Measurements from ENCODE around the gene NEDD4L. TPM values are rescaled to one million over a fixed set of nuclear protein-coding genes. Genes with fewer than 3 reads are reported as not detected.

Gene NEDD4L
- total RNA-seq, 1 experiment from 2014 or later, result 57.4 TPM

- H3K79me2 ChIP-seq (ENCODE audit: low read depth), result no peaks in the 10 kb centered on the region
- no peak for DNase-seq
- H3K4me3 ChIP-seq, result no peak overlapping the region
- no peaks in the 10 kb centered on the region for H3K27me3 ChIP-seq (ENCODE audit: insufficient read depth, low read depth)
- no peaks in the 10 kb centered on the region for H3K36me3 ChIP-seq (ENCODE audit: low read depth)
- H2AFZ ChIP-seq, result no peak overlapping the region
- intact Hi-C loops (cut with micrococcal nuclease; ENCODE audit: unreplicated experiment), result no loop called here
- H3K27ac ChIP-seq, result no peak overlapping the region
- TF ChIP-seq EZH2 (IDR thresholded peaks at IDR 0.05; ENCODE audit: low read depth), result no peak
- no peak for TF ChIP-seq CTCF (conservative IDR thresholded peaks at IDR 0.05)
- CTCF ChIA-PET, result no interaction called here
- H3K9me2 ChIP-seq (ENCODE audit: insufficient read depth), result no peaks in the 10 kb centered on the region
- 0 out of 2 replicates have a peak, but pooled peaks cover 4% of the 10 kb centered on the region for H3K4me1 ChIP-seq (replicated peaks; ENCODE audit: insufficient read depth)
- POLR2A ChIA-PET (ENCODE audit: unreplicated experiment), result no interaction called here
- no peaks in the 10 kb centered on the region for H4K20me1 ChIP-seq (ENCODE audit: insufficient read depth)
- H3K4me2 ChIP-seq, result no peak overlapping the region
- H3F3A ChIP-seq (ENCODE audit: insufficient read depth, low read depth), result no peaks in the 10 kb centered on the region
- no peaks in the 10 kb centered on the region for H3K9me3 ChIP-seq (ENCODE audit: insufficient read depth, low read depth)
- BruUV-seq (replicated peaks), result no TSS peak
These were observed 364.6 kb downstream of the NEDD4L start for GRCh38 chr18:58408665-58409064.

DNA sequence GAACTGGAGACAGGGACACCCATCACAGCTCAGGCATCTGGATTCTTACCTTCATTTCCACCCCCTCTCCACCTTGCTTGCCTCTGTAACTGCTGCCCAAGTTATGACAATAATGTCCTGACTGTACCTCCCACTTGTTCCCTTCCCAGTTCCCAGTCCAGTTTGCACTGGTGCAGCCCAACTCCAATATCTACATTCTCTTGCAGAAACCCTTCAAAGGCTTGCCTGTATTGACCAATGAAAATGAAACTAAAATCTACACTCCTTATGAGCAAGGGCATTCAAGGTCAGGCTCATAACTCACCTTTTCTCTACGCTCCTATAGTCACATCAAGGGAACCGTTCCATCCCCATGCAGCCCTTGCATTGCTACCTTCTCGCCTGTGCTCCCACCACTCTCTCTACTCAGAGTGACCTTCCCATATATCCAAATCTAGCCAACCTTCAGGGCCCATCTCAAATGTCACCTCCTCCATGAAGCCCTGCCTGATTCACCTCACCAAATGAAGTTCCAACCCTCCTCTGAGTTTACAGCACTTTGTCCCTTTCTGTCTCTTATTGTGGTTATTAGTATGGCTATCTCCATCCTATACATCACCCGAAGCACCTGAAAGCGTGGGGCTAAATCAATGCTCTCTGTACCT is 365.9 kb downstream of the NEDD4L start:
- no peak overlapping the region for H3K27ac ChIP-seq
- no peaks in the 10 kb centered on the region for H3F3A ChIP-seq (ENCODE audit: insufficient read depth, low read depth)
- no peaks in the 10 kb centered on the region for H3K9me3 ChIP-seq (ENCODE audit: insufficient read depth, low read depth)
- ChIA-PET POLR2A (ENCODE audit: unreplicated experiment) (no interaction called here), CTCF (no interaction called here)
- 0 out of 2 replicates have a peak, but pooled peaks cover 4% of the 10 kb centered on the region for H3K4me1 ChIP-seq (replicated peaks; ENCODE audit: insufficient read depth)
- no peak overlapping the region for H3K4me3 ChIP-seq
- TF ChIP-seq CTCF (conservative IDR thresholded peaks at IDR 0.05) (no peak), EZH2 (IDR thresholded peaks at IDR 0.05; ENCODE audit: low read depth) (no peak)
- BruUV-seq (replicated peaks), result no TSS peak
- no peak for DNase-seq
- H4K20me1 ChIP-seq (ENCODE audit: insufficient read depth), result no peaks in the 10 kb centered on the region
- no peaks in the 10 kb centered on the region for H3K9me2 ChIP-seq (ENCODE audit: insufficient read depth)
- intact Hi-C loops (cut with micrococcal nuclease; ENCODE audit: unreplicated experiment), result no loop called here
- H3K4me2 ChIP-seq, result no peak overlapping the region
- no peaks in the 10 kb centered on the region for H3K27me3 ChIP-seq (ENCODE audit: insufficient read depth, low read depth)
- no peaks in the 10 kb centered on the region for H3K36me3 ChIP-seq (ENCODE audit: low read depth)
- H2AFZ ChIP-seq, result no peak overlapping the region
- H3K79me2 ChIP-seq (ENCODE audit: low read depth), result no peaks in the 10 kb centered on the region

DNA sequence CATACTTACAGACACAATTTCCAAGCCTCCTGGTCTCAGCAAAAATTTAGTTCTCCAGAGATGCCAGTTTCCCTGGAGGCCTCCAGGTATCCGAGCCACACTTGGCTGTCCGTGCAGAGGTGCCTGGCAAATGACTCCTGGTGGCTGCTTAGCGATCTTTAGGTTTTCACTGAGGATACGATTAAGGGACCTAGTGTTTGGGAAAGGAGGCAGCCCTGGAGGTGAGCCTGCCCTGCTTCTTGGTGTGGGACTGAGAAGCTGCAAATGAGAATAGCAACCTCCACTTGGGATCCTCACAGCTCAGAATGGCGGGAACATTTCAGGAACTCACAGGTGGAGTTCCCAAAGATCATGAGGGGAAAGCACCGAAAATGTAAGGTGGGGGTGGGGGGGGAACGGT is 367.3 kb downstream of the NEDD4L start:
- no peak for TF ChIP-seq EZH2 (IDR thresholded peaks at IDR 0.05; ENCODE audit: low read depth)
- no peak for TF ChIP-seq CTCF (conservative IDR thresholded peaks at IDR 0.05)
- BruUV-seq (replicated peaks), result no TSS peak
- Histone ChIP-seq H3K4me1 (replicated peaks; ENCODE audit: insufficient read depth) (peaks cover 8% of the 10 kb centered on the region), H4K20me1 (ENCODE audit: insufficient read depth) (no peaks in the 10 kb centered on the region), H3F3A (ENCODE audit: insufficient read depth, low read depth) (no peaks in the 10 kb centered on the region), H3K4me3 (no peak overlapping the region), H3K27me3 (ENCODE audit: insufficient read depth, low read depth) (no peaks in the 10 kb centered on the region), H3K9me3 (ENCODE audit: insufficient read depth, low read depth) (no peaks in the 10 kb centered on the region), H3K36me3 (ENCODE audit: low read depth) (no peaks in the 10 kb centered on the region), H2AFZ (no peak overlapping the region), H3K27ac (no peak overlapping the region), H3K4me2 (no peak overlapping the region), H3K9me2 (ENCODE audit: insufficient read depth) (no peaks in the 10 kb centered on the region), H3K79me2 (ENCODE audit: low read depth) (no peaks in the 10 kb centered on the region)
- POLR2A ChIA-PET (ENCODE audit: unreplicated experiment), result no interaction called here
- CTCF ChIA-PET, result no interaction called here
- intact Hi-C loops (cut with micrococcal nuclease; ENCODE audit: unreplicated experiment), result no loop called here
- no peak for DNase-seq

All from PC-9 (cell line).